ENCODE data around the gene CFAP46. TPM values are rescaled to one million over a fixed set of nuclear protein-coding genes. Genes with fewer than 3 reads are reported as not detected.
"Not testable (repeated sequence)": the region's sequence is repeated elsewhere in the genome, so short reads cannot be mapped to it uniquely, and the experiment has no call there.

Gene CFAP46
- total RNA-seq, 1 donor from 2014 or later, result not detected

DNA sequence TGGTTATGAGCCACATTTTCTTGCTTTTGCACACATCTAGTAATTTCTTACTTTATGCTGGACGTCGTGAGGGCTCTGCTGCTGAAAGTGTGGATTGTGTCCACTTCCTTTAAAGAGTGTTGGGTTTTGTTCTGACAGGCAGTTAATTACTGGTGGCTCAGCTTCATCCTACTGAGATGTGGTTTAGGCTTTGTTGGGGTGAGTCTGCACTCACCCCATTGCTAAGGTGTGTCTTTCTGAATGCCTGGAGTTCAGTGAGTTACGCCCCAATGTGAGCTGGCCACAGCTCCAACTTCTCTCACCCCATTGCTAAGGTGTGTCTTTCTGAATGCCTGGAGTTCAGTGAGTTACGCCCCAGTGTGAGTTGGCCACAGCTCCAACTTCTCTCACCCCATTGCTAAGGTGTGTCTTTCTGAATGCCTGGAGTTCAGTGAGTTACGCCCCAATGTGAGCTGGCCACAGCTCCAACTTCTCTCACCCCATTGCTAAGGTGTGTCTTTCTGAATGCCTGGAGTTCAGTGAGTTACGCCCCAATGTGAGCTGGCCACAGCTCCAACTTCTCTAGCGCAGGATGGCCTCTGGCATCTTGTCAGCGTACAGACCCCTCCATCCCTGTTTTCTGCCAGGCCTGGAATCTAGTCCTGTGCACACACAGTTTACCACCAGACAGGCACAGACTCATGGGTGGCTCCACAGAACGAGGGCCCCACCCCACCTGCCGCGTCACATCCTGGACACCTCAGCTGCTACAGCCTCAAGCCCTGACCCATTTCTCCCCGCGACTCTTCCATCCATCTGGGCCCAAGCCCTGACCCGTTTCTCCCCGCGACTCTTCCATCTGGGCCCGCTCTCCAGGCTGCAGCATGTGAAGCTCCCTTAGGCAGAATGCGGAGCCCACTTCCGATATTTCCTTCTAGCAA is 39.5 kb downstream of the CFAP46 start:
- intact Hi-C loops (cut with micrococcal nuclease), result loop anchor here (10.0 kb wide), 1 partner anchor 222 kb away; no protein-coding TSS in a partner anchor

DNA sequence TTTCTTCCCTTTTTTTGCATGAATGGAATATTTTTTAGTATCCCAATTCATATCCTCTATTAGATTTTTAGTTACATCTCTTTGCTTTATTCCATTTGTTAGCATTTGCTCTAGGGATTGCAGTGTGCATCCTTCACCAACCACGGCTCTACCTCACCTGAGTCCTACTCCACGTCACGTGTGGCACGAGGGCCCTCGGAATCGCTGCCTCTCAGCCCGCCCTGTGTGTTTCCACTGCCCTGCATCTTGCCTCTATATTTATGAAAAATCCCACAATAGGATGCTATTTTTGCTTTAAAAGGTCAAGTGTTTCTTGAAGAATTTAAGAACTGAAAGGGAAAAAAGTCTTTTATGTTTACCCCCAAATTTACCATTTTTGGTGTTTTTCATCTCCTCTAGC is 41.0 kb downstream of the CFAP46 start:
- intact Hi-C loops (cut with micrococcal nuclease), result loop anchor here (10.0 kb wide), 1 partner anchor 223 kb away; no protein-coding TSS in a partner anchor

DNA sequence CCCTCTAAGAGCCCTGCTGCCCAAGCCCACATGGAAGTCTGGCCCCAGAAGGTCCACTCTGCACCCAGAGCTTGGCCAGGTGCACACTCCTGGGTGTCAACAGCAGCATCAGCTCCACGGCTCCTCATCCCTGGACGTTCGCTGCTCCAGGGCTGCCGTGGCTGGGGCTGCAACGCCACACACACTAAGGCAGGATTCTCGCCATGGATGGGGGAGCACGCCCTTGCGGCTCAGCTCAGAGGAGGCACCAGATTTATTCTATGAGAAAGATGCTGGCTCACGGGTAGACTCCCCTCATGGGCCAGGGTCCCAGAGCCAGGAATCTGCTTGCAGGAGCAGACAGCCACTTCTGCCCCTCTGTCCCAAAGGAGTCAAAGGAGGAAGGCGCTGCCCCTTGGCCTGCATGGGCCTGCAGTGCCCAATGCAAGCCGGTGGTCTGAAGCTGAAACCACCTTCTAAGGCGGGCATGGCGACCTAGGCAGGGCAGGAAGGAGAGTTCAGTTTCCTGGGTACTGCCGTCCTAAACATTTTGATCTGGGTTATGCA is 42.1 kb downstream of the CFAP46 start:
- intact Hi-C loops (cut with micrococcal nuclease), result loop anchor here (10.0 kb wide), 1 partner anchor 225 kb away; no protein-coding TSS in a partner anchor

DNA sequence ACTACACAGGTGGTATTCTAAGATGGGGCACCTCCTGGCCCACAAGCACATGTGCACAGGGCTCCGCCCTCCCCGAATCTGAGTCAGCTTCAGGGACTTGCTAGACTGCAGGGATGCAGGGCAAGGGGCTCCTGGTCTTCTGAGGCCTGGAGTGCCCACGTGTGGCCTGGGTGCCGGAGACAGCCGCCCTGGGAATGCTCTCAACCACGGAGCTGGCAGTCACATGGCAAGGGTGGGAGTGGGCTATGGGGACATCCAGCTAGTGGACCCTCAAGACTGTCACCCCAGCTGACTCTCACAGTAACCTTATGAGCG is 42.7 kb downstream of the CFAP46 start:
- intact Hi-C loops (cut with micrococcal nuclease), result loop anchor here (10.0 kb wide), 1 partner anchor 225 kb away; no protein-coding TSS in a partner anchor

DNA sequence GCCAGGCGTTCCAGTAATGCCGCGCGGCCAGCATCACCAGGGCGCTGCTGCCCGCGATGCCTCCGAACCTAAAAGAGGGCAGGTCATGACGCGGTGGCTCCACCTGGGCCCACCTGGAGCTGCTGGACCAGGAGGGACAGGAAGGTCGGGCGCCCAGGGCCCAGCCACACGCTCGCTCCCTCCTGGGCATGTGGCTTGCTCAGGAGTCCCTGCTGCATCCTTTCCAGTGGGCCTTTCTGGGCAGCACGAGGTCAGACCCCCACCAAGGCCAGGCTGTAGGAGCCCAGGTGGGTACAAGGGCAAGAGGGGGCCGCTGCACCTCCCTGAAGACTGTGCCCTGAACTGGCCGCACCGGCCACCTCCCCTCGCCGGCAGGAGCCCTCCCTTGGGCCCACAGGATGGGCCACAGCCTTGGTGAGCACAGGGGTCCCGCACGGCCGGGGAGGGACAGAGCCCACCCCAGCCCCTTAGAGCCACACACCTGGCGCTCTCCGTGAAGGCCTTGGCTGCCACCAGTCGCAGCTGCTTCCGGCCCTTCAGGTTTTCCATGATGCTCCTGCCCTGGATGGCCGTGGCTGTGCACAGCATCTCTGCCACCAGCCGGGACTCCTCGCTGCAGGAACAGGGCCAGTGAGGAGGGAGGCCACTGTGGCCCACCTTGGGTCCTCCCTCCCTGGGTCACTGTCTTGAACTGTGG is 43.2 kb downstream of the CFAP46 start:
- intact Hi-C loops (cut with micrococcal nuclease), result no loop called here

DNA sequence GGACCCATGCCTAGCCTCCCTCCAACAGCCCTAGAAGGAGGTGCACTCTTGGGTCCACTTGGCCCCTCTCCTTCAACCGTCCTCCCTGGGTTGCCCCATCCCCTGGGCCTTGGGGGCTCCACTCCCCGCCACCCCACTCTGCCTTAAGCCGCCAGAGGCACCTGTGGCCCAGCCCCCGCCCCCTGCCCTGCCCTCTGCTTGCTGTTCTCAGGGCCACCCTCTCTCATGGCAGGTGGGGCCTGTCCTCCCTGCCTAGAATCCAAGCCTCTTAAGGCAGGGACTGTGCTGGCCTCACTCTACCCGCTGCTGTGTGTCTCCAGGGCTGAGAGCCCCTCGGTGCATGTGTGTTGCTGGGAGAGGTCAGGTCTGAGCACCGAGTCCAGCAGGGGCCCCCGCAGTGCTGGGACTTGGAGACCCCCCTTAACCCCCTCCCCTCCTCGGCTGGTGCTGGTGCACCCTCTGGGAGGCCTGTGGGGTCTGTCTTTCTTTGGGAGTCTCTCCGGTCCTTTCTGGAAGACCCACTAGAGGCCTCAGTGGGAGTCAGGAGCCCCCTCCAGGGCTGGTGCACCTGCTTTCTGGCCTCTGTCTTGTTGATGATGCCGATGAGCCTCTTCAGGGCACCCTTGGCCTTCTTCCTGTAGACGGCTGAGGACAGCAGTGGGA is 43.8 kb downstream of the CFAP46 start:
- intact Hi-C loops (cut with micrococcal nuclease), result no loop called here

DNA sequence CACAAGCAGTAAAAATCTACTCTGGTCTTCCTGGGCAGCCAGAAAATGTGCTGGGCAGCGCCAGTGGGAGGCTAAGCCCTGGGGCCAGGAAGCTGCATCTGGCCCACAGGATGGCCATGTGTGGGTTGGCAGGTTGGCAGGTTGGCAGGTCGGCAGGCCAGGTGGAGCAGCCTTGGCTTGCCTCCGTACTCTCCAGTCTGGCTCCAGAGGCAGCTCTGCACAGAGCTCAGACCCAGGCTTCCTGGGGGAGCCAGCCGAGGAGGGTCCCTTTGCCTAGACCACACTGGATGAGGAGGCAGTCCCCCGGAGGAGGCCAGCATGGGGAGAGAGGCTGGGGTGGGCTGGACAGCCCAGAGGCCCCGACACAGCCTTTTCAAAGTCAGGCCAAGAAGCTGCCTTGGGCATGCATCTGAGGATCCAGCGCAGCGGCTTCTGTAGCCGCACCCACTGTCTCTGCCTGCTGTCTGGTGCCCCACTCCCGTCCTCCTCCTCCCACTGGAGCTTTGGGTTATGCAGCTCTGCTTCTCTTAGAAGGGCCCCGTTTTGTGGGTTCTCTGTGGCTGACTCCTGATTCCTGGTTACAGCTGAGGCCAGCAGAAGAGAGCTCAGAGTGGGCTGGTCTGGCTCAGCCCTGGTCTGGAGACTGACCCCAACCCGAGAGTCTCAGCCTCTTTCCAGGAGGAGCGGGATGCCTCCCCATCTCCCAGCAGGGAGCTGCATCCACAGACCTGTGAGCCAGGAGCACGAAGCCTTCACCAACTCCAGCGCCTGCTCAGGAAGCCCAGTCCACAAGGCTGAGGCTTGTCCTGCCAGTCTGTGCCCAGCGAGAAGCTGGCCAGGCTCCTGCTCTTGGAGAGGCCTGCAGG is 44.6 kb downstream of the CFAP46 start:
- intact Hi-C loops (cut with micrococcal nuclease), result no loop called here

DNA sequence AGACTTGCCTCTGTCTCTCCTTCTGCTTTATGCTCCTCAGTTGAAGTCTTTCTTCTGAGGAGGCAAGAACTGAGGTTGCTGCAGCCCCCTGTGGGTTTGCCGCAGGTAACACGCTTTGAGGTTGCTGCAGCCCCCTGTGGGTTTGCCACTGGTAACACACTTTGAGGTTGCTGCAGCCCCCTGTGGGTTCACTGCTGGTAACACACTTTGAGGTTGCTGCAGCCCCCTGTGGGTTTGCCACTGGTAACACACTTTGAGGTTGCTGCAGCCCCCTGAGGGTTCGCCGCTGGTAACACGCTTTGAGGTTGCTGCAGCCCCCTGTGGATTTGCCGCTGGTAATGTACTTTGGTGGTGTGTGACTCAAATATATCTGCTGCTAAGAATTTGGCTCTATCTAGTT is 48.6 kb downstream of the CFAP46 start:
- intact Hi-C loops (cut with micrococcal nuclease), result not testable (repeated sequence)

DNA sequence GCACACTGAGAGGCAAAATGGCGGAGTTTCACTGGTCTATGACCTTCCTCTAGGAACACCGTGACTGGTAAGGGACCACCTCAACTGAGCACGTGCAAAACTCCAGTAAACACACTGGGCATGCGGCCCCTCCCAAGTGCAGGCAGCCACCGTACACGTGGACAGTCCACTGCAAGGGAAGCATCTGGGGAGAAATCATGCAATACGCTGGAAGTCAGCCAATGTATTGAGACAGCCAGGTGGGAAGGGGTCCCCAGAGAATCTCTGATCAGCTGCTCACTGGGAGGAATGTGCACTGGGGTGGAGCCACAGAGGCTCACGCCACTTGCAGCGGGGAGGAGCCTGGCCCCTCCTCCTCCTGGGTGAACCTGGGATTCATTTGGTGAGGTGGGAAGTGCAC is 49.3 kb downstream of the CFAP46 start:
- intact Hi-C loops (cut with micrococcal nuclease), result no loop called here

DNA sequence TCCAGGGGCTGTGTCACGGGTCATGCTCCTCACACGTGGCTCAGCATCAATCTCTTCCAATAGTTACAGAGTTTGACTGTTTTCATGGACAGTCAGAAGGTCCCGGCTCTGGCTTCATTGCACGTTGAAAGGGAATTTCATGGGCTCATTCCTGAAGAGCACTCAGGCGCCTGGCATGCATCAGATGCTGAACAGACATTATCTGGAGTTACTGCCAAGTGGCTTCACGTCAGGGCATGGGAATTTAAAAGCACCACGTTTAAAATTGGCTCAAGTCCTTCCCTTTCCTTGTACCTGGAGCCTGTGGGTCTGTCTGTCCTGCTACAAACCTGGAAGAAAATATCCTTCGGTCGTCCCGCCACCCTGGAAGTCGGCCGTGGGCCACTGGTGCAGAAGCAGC is 50.4 kb downstream of the CFAP46 start:
- intact Hi-C loops (cut with micrococcal nuclease), result no loop called here

DNA sequence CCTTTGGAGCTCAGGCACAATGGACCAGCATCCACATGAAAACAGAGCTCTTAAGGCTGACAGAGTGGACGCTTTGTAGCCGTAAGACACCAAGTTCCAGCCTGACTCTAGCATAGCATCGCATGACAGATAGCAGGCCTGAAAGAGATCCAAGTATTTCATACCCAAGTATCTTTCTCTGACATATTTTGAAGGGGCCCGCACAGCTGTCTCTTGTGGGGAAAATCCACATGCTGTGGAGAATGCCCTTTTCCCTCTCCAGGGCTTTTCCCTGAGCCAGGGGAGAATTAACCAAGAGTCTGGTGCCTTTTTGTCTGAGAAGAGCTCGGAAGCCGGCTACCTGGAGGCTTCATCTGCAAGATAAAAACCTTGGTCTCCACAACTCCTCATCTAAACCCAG is 51.0 kb downstream of the CFAP46 start:
- intact Hi-C loops (cut with micrococcal nuclease), result no loop called here

DNA sequence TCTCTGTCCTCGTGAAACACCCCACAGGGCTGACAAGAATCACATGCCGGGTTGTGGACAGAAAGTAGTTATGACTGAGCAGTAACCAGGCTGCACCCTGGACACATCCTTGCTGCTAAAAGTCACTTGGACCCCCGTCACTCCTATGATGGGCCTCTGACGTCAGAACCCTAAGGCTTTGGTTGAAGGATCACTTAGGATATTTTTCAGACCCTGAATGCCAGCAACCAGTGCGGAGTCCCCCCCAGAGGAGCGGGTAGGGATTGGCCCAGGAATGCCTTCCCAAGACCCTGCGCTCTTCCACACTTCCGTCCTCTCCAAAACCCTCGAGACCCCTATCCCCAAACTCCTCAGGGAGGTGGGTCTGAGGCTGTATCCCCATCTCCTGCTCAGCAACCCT is 52.1 kb downstream of the CFAP46 start:
- intact Hi-C loops (cut with micrococcal nuclease), result no loop called here

DNA sequence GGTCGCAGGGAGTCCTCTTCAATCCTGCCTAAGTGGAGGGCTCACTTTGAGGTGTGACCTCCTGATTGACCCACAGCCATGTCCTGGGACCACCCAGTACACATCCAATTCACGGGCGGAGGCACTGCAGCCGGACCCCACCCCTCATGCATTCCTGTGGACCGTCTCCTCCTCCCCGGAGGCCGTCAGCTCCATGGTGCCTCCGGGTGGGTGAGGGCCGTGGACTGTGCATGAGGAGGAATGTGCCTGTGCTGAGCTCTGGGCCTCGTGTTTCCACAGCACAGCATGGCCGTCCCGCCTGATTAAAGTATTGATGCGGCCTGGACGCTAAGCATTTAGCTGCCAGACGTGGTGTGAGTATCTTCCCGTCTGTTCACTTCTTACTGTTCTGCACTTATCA is 52.8 kb downstream of the CFAP46 start:
- intact Hi-C loops (cut with micrococcal nuclease), result no loop called here

DNA sequence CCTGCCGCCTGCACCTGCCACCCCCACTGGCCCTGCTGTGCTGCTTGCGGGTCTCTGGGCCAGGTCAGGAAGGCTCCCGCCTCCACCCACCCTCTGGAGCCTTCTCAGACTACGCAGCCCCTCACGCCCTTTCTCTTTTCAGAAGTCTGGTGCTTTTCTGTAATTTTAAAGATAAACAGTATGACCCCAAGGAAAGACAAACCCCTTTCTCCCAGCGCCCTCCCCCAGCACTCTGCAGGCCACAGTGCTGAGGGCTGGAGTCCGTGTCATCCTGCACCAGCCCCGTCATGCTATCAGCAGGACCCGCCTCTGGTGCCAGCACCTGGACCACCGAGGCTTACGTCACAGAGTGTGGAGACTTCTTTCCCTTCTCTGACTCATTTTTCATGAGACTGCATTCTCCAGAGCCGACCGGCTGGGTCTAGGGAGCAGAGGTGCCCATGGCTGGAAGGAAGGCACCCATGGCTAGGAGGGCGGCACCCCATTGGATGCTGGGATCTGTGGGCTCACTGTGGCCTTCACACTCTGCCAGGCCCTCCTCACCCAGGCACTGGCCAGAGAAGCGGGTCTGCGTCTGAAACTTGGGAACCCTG is 53.4 kb downstream of the CFAP46 start:
- intact Hi-C loops (cut with micrococcal nuclease), result no loop called here

DNA sequence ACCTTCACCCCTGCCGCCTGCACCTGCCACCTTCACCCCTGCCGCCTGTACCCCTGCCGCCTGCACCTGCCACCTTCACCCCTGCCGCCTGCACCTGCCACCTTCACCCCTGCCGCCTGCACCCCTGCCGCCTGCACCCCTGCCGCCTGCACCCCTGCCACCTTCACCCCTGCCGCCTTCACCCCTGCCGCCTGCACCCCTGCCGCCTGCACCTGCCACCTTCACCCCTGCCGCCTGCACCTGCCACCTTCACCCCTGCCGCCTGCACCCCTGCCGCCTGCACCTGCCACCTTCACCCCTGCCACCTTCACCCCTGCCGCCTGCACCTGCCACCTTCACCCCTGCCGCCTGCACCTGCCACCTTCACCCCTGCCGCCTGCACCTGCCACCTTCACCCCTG is 53.9 kb downstream of the CFAP46 start:
- intact Hi-C loops (cut with micrococcal nuclease), result not testable (repeated sequence)

DNA sequence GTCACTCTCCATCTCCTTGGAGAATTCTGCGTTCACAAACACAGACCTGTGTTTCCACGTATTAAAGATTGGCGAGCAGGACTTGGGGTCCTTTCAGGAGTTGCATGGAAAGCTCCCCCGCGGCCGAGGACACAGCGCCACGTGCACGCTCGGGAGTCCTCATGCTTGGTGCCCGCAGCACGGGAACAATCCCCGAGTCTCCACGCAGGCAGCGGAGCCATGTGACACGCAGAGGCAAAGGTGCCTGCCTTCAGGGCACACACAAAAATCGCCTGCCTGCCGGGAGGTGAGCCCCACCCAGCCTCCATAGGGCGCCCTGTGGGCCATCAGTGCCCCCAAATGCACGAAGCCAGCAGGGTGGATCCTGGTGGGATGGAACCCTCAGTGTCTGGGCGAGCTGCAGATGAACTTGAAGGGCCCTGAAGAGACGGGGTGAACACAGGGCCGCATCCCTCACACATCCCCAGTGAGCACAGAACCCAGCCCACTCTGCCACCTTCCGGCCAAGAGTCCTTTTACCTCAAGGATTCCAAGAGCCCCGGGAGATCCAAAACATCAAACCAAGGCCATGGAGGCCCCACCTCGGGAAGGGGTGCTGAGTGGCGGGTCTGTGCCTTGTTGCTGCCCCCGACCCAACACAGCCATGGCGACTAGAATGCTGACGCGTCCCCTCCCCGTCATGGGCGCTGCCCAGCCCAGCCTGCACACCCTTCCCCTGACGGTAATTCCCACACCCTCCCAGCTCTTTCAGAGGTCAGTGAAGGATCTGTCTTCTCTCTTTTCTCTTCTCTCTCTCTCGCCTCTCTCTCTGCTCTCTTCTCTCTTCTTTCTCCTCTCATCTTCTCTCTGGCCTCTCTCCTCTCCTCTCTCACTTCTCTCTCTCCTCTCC is 55.9 kb downstream of the CFAP46 start:
- intact Hi-C loops (cut with micrococcal nuclease), result no loop called here

DNA sequence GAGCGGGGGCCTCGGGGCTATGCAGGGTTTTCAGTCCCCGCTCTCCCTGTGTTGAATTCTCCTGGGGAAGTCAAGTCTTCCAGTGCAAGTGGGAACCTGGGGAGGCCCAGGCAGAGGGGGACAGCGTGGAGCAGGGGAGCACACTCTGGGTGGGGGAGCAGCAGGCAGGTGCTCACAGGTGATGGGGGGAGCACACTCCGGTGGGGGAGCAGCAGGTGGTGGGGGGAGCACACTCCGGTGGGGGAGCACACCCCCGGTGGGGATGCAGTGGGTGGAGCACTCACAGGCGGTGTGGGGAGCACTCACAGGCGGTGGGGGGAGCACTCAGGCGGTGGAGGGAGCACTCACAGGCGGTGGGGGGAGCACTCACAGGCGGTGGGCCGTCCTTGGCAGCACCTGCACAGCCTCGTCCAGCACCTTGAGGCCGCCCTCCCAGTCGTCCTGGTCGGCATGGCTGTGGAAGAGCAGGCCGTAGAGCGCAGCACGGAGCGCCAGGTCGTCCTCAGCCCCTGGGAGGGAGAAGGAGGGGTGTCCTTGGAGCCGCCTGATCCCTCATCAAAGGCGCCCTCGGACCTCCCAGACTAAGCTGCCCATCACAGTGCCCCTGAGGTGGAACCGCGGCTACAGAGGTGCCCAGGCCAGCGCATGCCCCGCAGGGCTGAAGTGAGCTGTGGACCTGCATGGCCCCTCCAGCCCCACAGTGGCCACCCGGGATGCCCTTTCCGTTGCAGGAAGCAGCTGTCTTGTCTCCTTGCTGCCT is 56.7 kb downstream of the CFAP46 start:
- intact Hi-C loops (cut with micrococcal nuclease), result no loop called here

DNA sequence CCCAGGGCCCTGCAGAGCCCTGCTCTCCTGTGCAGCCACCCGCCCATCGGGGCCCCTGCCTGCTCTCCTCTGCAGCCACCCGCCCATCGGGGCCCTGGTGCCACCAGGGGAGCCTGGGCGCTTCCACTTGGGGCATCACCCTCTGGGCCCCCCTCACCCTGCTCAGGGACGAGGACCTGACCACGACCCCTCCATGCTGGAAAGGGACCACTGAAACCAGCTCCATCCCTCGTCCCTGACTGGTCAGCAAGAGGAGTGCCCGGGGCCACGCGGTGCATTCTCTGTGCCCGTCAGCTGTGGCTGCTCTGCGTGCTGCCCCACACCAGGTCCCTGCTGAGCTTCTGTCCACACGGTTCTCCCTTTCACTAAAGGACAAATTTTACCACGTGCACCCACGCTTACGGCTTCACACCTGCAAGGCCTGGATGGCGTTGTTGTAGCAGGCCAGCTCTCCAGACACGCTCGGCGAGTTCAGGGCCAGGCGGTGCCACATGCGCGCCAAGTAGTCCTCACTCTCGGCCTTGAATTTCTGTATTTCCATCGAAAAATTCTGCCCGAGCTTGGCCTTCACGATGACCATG is 57.6 kb downstream of the CFAP46 start:
- intact Hi-C loops (cut with micrococcal nuclease), result no loop called here

All from T-helper 1 cell treated with Interleukin-12 subunit alpha and Interleukin-12 subunit beta and Interleukin-4 antibody, amounts not matched to agents 30 ng/mL and 1 ng/mL, for 36 hours (primary cell).